Trophoblast cell (in vitro differentiated cells and primary cell): ENCODE results near the gene CYGB.

ENCODE experiments used
- DNase-seq, 2 donors: peaks; one replicate each; pipeline ENCODE4 v3.0.0-alpha.2; 2016
- H2AFZ ChIP-seq: 2 replicates; pipeline ENCODE4 v1.6.1; 2013; ENCODE audit warnings: low read length, moderate library complexity, mild to moderate bottlenecking; ENCODE audit not compliant: insufficient read depth, poor library complexity
- H2AK5ac ChIP-seq: 2 replicates; pipeline ENCODE4 v1.6.1; 2013; ENCODE audit warnings: mild to moderate bottlenecking, low read length
- H2BK120ac ChIP-seq: 2 replicates; pipeline ENCODE4 v1.6.1; 2013; ENCODE audit warnings: low read length, mild to moderate bottlenecking, moderate library complexity; ENCODE audit not compliant: insufficient read depth, poor library complexity
- H2BK12ac ChIP-seq: 2 replicates; pipeline ENCODE4 v1.6.1; 2013; ENCODE audit warnings: mild to moderate bottlenecking, low read length, moderate library complexity
- H2BK5ac ChIP-seq: 2 replicates; pipeline ENCODE4 v1.6.1; 2013; ENCODE audit warnings: low read length, low read depth, moderate library complexity, mild to moderate bottlenecking; ENCODE audit not compliant: poor library complexity
- H3K14ac ChIP-seq: 2 replicates; pipeline ENCODE4 v1.6.1; 2013; ENCODE audit warnings: mild to moderate bottlenecking, low read length
- H3K18ac ChIP-seq: 2 replicates; pipeline ENCODE4 v1.6.1; 2013; ENCODE audit warnings: mild to moderate bottlenecking, low read length
- H3K23ac ChIP-seq: 2 replicates; pipeline ENCODE4 v1.6.1; 2013; ENCODE audit warnings: low read length
- H3K27ac ChIP-seq: 2 replicates; pipeline ENCODE4 v1.5.1; 2013; ENCODE audit warnings: low read depth, mild to moderate bottlenecking, inconsistent platforms, low read length, moderate library complexity
- H3K27me3 ChIP-seq: 2 replicates; pipeline ENCODE4 v1.6.1; 2013; ENCODE audit warnings: inconsistent platforms, mild to moderate bottlenecking, low read length, moderate library complexity; ENCODE audit not compliant: insufficient read depth
- H3K36me3 ChIP-seq, 2 experiments: 1 replicate in 1 of 2; 2 replicates in 1 of 2; pipeline ENCODE4 v1.6.1; 2013; ENCODE audit warnings: low read length in 2 of 2, mild to moderate bottlenecking in 2 of 2, moderate library complexity in 1 of 2; ENCODE audit not compliant: insufficient read depth in 2 of 2, control insufficient read depth in 1 of 2
- H3K4ac ChIP-seq: 2 replicates; pipeline ENCODE4 v1.6.1; 2013; ENCODE audit warnings: low read depth, mild to moderate bottlenecking, low read length, moderate library complexity
- H3K4me1 ChIP-seq, 2 experiments: 1 replicate in 1 of 2; 2 replicates in 1 of 2; pipeline ENCODE4 v1.6.1; 2013; ENCODE audit warnings: low read length in 2 of 2, mild to moderate bottlenecking in 2 of 2, moderate library complexity in 1 of 2; ENCODE audit not compliant: insufficient read depth in 2 of 2, control insufficient read depth in 1 of 2
- H3K4me2 ChIP-seq: 2 replicates; pipeline ENCODE4 v1.6.1; 2013; ENCODE audit warnings: inconsistent platforms, mild to moderate bottlenecking, low read length, moderate library complexity
- H3K4me3 ChIP-seq: 2 replicates; pipeline ENCODE4 v1.5.1; 2013; ENCODE audit warnings: mild to moderate bottlenecking, low read depth, low read length, inconsistent platforms
- H3K79me1 ChIP-seq: one replicate; pipeline ENCODE4 v1.6.1; 2013; ENCODE audit warnings: low read length
- H3K79me2 ChIP-seq: 2 replicates; pipeline ENCODE4 v1.6.1; 2013; ENCODE audit warnings: low read length, mild to moderate bottlenecking; ENCODE audit not compliant: control insufficient read depth, insufficient read depth, poor library complexity
- H3K9ac ChIP-seq: 2 replicates; pipeline ENCODE4 v1.6.1; 2013; ENCODE audit warnings: mild to moderate bottlenecking, low read length
- H3K9me3 ChIP-seq: 2 replicates; pipeline ENCODE4 v1.6.1; 2013; ENCODE audit warnings: low read depth, mild to moderate bottlenecking, control low read depth, inconsistent platforms, low read length; ENCODE audit not compliant: insufficient read depth
- H4K12ac ChIP-seq: 2 replicates; pipeline ENCODE4 v1.6.1; 2013; ENCODE audit warnings: low read depth, mild to moderate bottlenecking, low read length, moderate library complexity
- H4K8ac ChIP-seq: 2 replicates; pipeline ENCODE4 v1.6.1; 2013; ENCODE audit warnings: low read depth, mild to moderate bottlenecking, low read length, moderate library complexity
- H4K91ac ChIP-seq: one replicate; pipeline ENCODE4 v1.6.1; 2013; ENCODE audit warnings: low read depth, mild to moderate bottlenecking, low read length, moderate library complexity
- WGBS: extraction: QIAGEN DNeasy Blood & Tissue Kit; methylation state at CpG from one replicate; pipeline ENCODE4 v1.1.7; 2013; ENCODE audit warnings: missing lambda C conversion rate; ENCODE audit not compliant: insufficient read length, insufficient coverage; ENCODE audit errors: extremely low coverage; 5-methylcytosine and 5-hydroxymethylcytosine counted together

Gene CYGB

GRCh38 chr17:76501018-76501826 is 36.3 kb downstream of the CYGB start, which contains the start of gene RHBDF2:
Gene RHBDF2 (minus strand): TSS chr17:76501423. CDS start chr17:76481524, 19,899 bp downstream.
- no peak within 1 kb of the TSS for H2BK12ac ChIP-seq
- no peak within 1 kb of the TSS for H3K23ac ChIP-seq
- H2BK5ac ChIP-seq: no peak within 1 kb of the TSS
- H3K4me1 ChIP-seq: peaks cover 23 to 34% of the 10 kb centered on the region in 2 experiments
- peak within 1 kb of the TSS; percentile 86 for H3K4me3 ChIP-seq
- H3K36me3 ChIP-seq: no peaks in the 10 kb centered on the region
- H4K8ac ChIP-seq: peak within 1 kb of the TSS; percentile 18
- H3K27me3 ChIP-seq: no peaks in the 10 kb centered on the region
- peak within 1 kb of the TSS; percentile 12 for H4K12ac ChIP-seq
- peak within 1 kb of the TSS; percentile 7 for H4K91ac ChIP-seq
- H3K9me3 ChIP-seq: peaks cover 4% of the 10 kb centered on the region
- H3K4me2 ChIP-seq: peak within 1 kb of the TSS; percentile 95
- no peak within 1 kb of the TSS for H2BK120ac ChIP-seq
- H3K27ac ChIP-seq: no peak within 1 kb of the TSS
- DNase-seq: peak; percentile 71 to 86
- peaks cover 5% of the 10 kb centered on the region for H3K79me1 ChIP-seq
- H2AK5ac ChIP-seq: peak within 1 kb of the TSS; percentile 1
- H3K4ac ChIP-seq: no peak within 1 kb of the TSS
- H3K79me2 ChIP-seq: no peaks in the 10 kb centered on the region
- no CpG with 5 or more reads among the region's 72 CpGs for WGBS
- peak within 1 kb of the TSS; percentile 65 for H2AFZ ChIP-seq
- H3K18ac ChIP-seq: no peak within 1 kb of the TSS
- H3K14ac ChIP-seq: peak within 1 kb of the TSS; percentile 33
- H3K9ac ChIP-seq: peak within 1 kb of the TSS; percentile 34

GRCh38 chr17:76500747-76501017 is 36.8 kb downstream of the CYGB start:
- no peak overlapping the region for H3K18ac ChIP-seq
- H2BK5ac ChIP-seq: no peak overlapping the region
- peak overlapping the region; percentile 34 for H3K9ac ChIP-seq
- H3K79me1 ChIP-seq: peaks cover 5% of the 10 kb centered on the region
- H2AK5ac ChIP-seq: no peak overlapping the region
- peak overlapping the region; percentile 18 for H3K14ac ChIP-seq
- H2BK120ac ChIP-seq: no peak overlapping the region
- no peaks in the 10 kb centered on the region for H3K36me3 ChIP-seq
- H3K79me2 ChIP-seq: no peaks in the 10 kb centered on the region
- peaks cover 4% of the 10 kb centered on the region for H3K9me3 ChIP-seq
- H4K91ac ChIP-seq: peak overlapping the region; percentile 7
- DNase-seq: no peak
- H4K12ac ChIP-seq: no peak overlapping the region
- H4K8ac ChIP-seq: peak overlapping the region; percentile 7
- H2AFZ ChIP-seq: peak overlapping the region; percentile 65
- H3K4me2 ChIP-seq: peak overlapping the region; percentile 95
- H3K4ac ChIP-seq: no peak overlapping the region
- H3K23ac ChIP-seq: no peak overlapping the region
- H3K4me1 ChIP-seq: peaks cover 23 to 34% of the 10 kb centered on the region in 2 experiments
- peak overlapping the region; percentile 86 for H3K4me3 ChIP-seq
- WGBS: no CpG with 5 or more reads among the region's 10 CpGs
- H2BK12ac ChIP-seq: no peak overlapping the region
- H3K27ac ChIP-seq: no peak overlapping the region
- H3K27me3 ChIP-seq: no peaks in the 10 kb centered on the region

- Histone ChIP-seq H3K23ac (no peak overlapping the region), H3K9ac (no peak overlapping the region), H2AK5ac (no peak overlapping the region), H3K14ac (no peak overlapping the region), H3K9me3 (peaks cover 4% of the 10 kb centered on the region), H3K79me2 (no peaks in the 10 kb centered on the region), H2BK5ac (no peak overlapping the region), H4K8ac (no peak overlapping the region), H3K4me2 (peak overlapping the region; percentile 95), H3K4me3 (no peak overlapping the region), H4K91ac (no peak overlapping the region), H4K12ac (no peak overlapping the region), H3K4me1 (peaks cover 23 to 34% of the 10 kb centered on the region in 2 experiments), H3K79me1 (peaks cover 5% of the 10 kb centered on the region), H3K18ac (no peak overlapping the region), H2BK12ac (no peak overlapping the region), H2BK120ac (no peak overlapping the region), H3K27me3 (no peaks in the 10 kb centered on the region), H2AFZ (no peak overlapping the region), H3K27ac (no peak overlapping the region), H3K36me3 (no peaks in the 10 kb centered on the region), H3K4ac (no peak overlapping the region)
- no peak for DNase-seq
- no CpG with 5 or more reads among the region's 17 CpGs for WGBS
Observed at GRCh38 chr17:76500074-76500746, 37.3 kb downstream of the CYGB start.

GRCh38 chr17:76499267-76499667 is 38.2 kb downstream of the CYGB start:
- H2BK120ac ChIP-seq: no peak overlapping the region
- no peaks in the 10 kb centered on the region for H3K79me2 ChIP-seq
- no peak overlapping the region for H2BK12ac ChIP-seq
- peaks cover 5% of the 10 kb centered on the region for H3K79me1 ChIP-seq
- H3K27me3 ChIP-seq: no peaks in the 10 kb centered on the region
- peaks cover 4% of the 10 kb centered on the region for H3K9me3 ChIP-seq
- WGBS: no CpG with 5 or more reads among the region's 5 CpGs
- H3K27ac ChIP-seq: no peak overlapping the region
- H2AK5ac ChIP-seq: no peak overlapping the region
- no peak overlapping the region for H3K4ac ChIP-seq
- no peak overlapping the region for H4K12ac ChIP-seq
- H2AFZ ChIP-seq: no peak overlapping the region
- peak overlapping the region; percentile 41 for H3K18ac ChIP-seq
- DNase-seq: no peak
- no peak overlapping the region for H3K4me3 ChIP-seq
- H2BK5ac ChIP-seq: no peak overlapping the region
- no peak overlapping the region for H3K14ac ChIP-seq
- no peak overlapping the region for H3K4me2 ChIP-seq
- no peak overlapping the region for H3K9ac ChIP-seq
- H3K36me3 ChIP-seq: no peaks in the 10 kb centered on the region
- no peak overlapping the region for H4K8ac ChIP-seq
- no peak overlapping the region for H3K23ac ChIP-seq
- no peak overlapping the region for H4K91ac ChIP-seq
- peaks cover 23 to 34% of the 10 kb centered on the region in 2 experiments for H3K4me1 ChIP-seq
